Sigmoid colon (tissue), 3 donors: ENCODE data around the gene CD101.

Experiments used
- CTCF ChIP-seq, 4 experiments: fragments of 450-650 bp in 3 of 4; fragments of 200-600 bp in 1 of 4; IDR thresholded peaks; one replicate each; pipeline ENCODE4 v1.5.1; 2016 to 2019; ENCODE audit warnings: antibody characterized with exemption in 4 of 4, mild to moderate bottlenecking in 3 of 4, moderate library complexity in 2 of 4
- POLR2A ChIP-seq, 2 donors: fragments of 450-650 bp; IDR thresholded peaks; one replicate each; pipeline ENCODE4 v1.6.1; 2016; ENCODE audit warnings: antibody characterized with exemption in 2 of 2, mild to moderate bottlenecking in 2 of 2, moderate library complexity in 2 of 2

- no peak for TF ChIP-seq CTCF (IDR thresholded peaks at IDR 0.05)
- no peak for TF ChIP-seq POLR2A (IDR thresholded peaks at IDR 0.05)
Observed at GRCh38 chr1:116997636-116998035, 3.9 kb upstream of the CD101 start.
